ENCODE data around the gene ARL3. TPM values are rescaled to one million over a fixed set of nuclear protein-coding genes. Genes with fewer than 3 reads are reported as not detected.

The ARL3 gene
- total RNA-seq, 2 experiments from 2014 or later = 5.3 to 6.2 TPM

DNA sequence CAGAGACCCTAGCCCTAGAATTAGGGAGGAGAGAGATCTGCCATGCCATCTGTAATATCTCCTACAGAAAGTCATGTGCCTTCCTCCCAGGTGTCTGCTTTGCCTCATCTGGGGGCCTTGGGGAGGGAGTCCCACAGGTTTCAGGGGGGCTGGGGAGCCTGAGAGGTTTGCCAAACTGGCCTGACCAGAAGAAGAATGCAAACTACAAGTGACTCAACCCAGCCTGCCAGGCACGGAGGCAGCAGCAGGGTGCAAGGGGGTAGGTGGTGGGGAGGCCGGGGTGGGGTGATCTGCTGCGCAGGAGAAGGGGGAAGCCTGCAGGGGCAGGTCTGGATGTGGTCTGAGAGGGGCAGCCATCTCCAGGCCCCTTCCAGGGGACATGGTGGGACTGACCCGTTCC lies 79.5 kb downstream of the ARL3 start:
- intact Hi-C loops (cut with micrococcal nuclease) = no loop called here
- no peaks in the 10 kb centered on the region for H3K27me3 Mint-ChIP-seq
- TF ChIP-seq, protein P1, sequence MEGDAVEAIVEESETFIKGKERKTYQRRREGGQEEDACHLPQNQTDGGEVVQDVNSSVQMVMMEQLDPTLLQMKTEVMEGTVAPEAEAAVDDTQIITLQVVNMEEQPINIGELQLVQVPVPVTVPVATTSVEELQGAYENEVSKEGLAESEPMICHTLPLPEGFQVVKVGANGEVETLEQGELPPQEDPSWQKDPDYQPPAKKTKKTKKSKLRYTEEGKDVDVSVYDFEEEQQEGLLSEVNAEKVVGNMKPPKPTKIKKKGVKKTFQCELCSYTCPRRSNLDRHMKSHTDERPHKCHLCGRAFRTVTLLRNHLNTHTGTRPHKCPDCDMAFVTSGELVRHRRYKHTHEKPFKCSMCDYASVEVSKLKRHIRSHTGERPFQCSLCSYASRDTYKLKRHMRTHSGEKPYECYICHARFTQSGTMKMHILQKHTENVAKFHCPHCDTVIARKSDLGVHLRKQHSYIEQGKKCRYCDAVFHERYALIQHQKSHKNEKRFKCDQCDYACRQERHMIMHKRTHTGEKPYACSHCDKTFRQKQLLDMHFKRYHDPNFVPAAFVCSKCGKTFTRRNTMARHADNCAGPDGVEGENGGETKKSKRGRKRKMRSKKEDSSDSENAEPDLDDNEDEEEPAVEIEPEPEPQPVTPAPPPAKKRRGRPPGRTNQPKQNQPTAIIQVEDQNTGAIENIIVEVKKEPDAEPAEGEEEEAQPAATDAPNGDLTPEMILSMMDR (IDR thresholded peaks at IDR 0.05) = no peak
- H3K9me3 Mint-ChIP-seq = no peaks in the 10 kb centered on the region
- H3K36me3 Mint-ChIP-seq (ENCODE audit: low read depth) = no peaks in the 10 kb centered on the region
- ChIA-PET POLR2A (interaction anchor here (2.3 kb wide), 1 partner anchor 11 kb away, joined by 23 read pairs; the partner anchor contains the start of gene TRIM8), CTCF (interaction anchor here (1.5 kb wide), 1 partner anchor 10 kb away, joined by 11 read pairs; the partner anchor contains the start of gene TRIM8)
- ATAC-seq (no peak), DNase-seq (no peak)
- peaks cover 43% of the 10 kb centered on the region for H3K4me1 Mint-ChIP-seq (ENCODE audit: low read depth)
- H3K4me3 Mint-ChIP-seq = no peak overlapping the region
- H3K27ac Mint-ChIP-seq = peak overlapping the region; percentile 89

DNA sequence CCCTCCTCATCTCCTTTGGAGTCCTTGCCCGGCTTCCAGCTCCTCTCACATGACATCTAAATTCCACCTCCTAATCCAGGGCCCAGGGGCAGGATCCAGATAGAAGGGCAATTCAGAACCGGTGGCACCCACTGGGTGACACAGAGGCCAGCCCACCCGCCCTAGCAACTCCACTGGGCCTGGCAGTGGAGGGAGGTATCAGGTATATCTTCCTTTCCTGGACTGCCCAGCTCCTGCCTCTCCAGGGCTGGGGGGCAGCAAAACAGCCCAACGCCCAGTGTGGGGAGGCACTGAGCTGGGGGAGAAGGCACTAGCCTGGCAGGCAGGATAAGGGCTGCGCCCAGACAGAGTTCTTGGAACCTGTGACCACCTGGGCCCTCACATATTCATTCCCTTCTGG lies 80.3 kb downstream of the ARL3 start:
- peak overlapping the region; percentile 89 for H3K27ac Mint-ChIP-seq
- intact Hi-C loops (cut with micrococcal nuclease) = no loop called here
- no peaks in the 10 kb centered on the region for H3K36me3 Mint-ChIP-seq (ENCODE audit: low read depth)
- no peaks in the 10 kb centered on the region for H3K9me3 Mint-ChIP-seq
- ATAC-seq = no peak
- peak overlapping the region; percentile 31 for H3K4me3 Mint-ChIP-seq
- H3K4me1 Mint-ChIP-seq (ENCODE audit: low read depth) = peaks cover 43% of the 10 kb centered on the region
- CTCF ChIA-PET = no interaction called here
- TF ChIP-seq, protein P1 (IDR thresholded peaks at IDR 0.05) = no peak
- no peak for DNase-seq
- H3K27me3 Mint-ChIP-seq = no peaks in the 10 kb centered on the region
- POLR2A ChIA-PET = interaction anchor here (2.3 kb wide), 1 partner anchor 11 kb away, joined by 23 read pairs; the partner anchor contains the start of gene TRIM8

DNA sequence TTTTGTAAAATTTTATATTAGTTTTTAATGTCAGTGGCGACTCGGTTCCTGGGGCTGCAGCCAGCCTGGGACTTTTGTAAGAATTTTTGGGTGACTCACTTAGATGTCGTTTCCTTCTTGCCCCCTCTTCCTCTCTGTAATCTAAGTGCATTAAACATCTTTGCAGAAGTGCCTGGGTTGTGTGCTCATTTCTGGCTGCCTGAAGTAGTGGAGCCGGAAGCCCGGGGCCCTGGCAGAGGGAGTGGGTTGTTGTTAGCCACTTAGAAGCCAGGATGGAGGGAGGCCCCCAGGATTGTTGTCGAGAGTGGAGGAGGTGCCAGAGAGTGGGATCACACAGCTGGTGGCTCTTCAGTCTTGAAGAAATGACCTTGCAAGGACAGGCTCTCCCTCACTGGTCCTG lies 80.9 kb downstream of the ARL3 start:
- intact Hi-C loops (cut with micrococcal nuclease) = no loop called here
- Mint-ChIP-seq H3K27me3 (no peaks in the 10 kb centered on the region), H3K27ac (peak overlapping the region; percentile 89), H3K9me3 (no peaks in the 10 kb centered on the region), H3K4me1 (ENCODE audit: low read depth) (peaks cover 43% of the 10 kb centered on the region), H3K36me3 (ENCODE audit: low read depth) (no peaks in the 10 kb centered on the region), H3K4me3 (peak overlapping the region; percentile 31)
- TF ChIP-seq, protein P1 (IDR thresholded peaks at IDR 0.05) = no peak
- POLR2A ChIA-PET = interaction anchor here (0.6 to 2.3 kb wide), 2 partner anchors 12 to 15 kb away, joined by 3 to 23 read pairs; partner anchors contain the start of gene TRIM8
- CTCF ChIA-PET = no interaction called here
- DNase-seq = peak; percentile 79
- ATAC-seq = peak; percentile 82

DNA sequence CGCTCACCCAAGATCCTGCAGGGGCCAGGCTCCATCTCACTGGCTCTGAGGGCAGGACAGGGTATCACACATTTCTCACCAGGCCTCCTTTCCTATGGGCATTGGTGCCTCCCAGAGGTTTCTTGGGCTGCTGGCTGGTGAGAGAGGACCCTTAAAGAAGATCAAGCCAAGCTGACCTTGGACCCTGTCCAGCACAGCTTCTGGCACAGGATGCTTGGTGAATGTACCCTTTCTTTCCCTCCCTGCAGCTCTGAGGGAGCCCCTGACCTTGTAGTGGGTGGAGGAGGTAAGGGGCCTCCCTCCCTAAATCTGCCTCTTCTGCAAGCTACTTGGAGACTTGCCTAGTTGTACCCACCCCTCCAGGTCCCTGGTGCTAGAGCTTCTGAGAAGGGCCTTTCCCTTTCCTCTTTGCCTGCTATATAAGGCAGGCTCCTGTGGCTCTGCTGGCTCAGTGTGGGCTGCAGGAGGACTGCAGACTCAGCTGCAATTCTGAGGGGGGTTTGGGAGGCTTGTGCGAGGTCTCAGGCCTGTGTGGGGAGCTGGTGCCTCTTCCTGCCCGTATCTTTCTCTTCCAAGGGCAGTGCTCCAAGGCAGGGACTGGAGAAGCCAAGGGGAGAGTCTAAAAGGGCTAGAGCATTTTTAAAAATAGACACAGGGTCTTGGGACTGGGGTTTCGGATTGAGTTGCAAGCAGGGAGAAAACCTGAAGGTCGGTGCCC lies 81.6 kb downstream of the ARL3 start:
- H3K4me3 Mint-ChIP-seq = peak overlapping the region; percentile 31
- peak overlapping the region; percentile 89 for H3K27ac Mint-ChIP-seq
- H3K27me3 Mint-ChIP-seq = no peaks in the 10 kb centered on the region
- DNase-seq (peak; percentile 57), ATAC-seq (peak; percentile 60)
- intact Hi-C loops (cut with micrococcal nuclease) = no loop called here
- ChIA-PET POLR2A (interaction anchor here (0.8 to 1.3 kb wide), 3 partner anchors 9 to 26 kb away, joined by 3 to 4 read pairs (median 3); no protein-coding TSS in a partner anchor), CTCF (interaction anchor here (1.0 to 1.5 kb wide), 4 partner anchors 13 to 82 kb away, joined by 3 to 4 read pairs (median 4); partner anchors contain the start of genes ARL3 and SFXN2)
- no peaks in the 10 kb centered on the region for H3K36me3 Mint-ChIP-seq (ENCODE audit: low read depth)
- no peaks in the 10 kb centered on the region for H3K9me3 Mint-ChIP-seq
- H3K4me1 Mint-ChIP-seq (ENCODE audit: low read depth) = peaks cover 43% of the 10 kb centered on the region
- TF ChIP-seq, protein P1 (IDR thresholded peaks at IDR 0.05) = no peak

Measured in activated CD8-positive, alpha-beta T cell treated with anti-CD3 and anti-CD28 coated beads for 36 hours (primary cell).